Measurements from ENCODE around the gene CDCA4.
A peak's percentile ranks its signal among the peaks of the same experiment; 100 is the strongest.
"Not testable (repeated sequence)": the region's sequence is repeated elsewhere in the genome, so short reads cannot be mapped to it uniquely, and the experiment has no call there.

Gene CDCA4

GRCh38 chr14:105039458-105040205, 18.7 kb upstream of the CDCA4 start:
- no peak overlapping the region for H3K4me3 ChIP-seq (ENCODE audit: low read depth, low read length)
- DNase-seq (ENCODE audit: low read depth), result no peak

- H3K4me3 ChIP-seq (ENCODE audit: low read depth, low read length); DNase-seq (ENCODE audit: low read depth): not testable (repeated sequence)
These were observed 14.7 kb upstream of the CDCA4 start for GRCh38 chr14:105035616-105036015.

- no peak for DNase-seq (ENCODE audit: low read depth)
These were observed 13.6 kb upstream of the CDCA4 start for GRCh38 chr14:105034315-105035039.

GRCh38 chr14:105033412-105033900, 12.6 kb upstream of the CDCA4 start:
- DNase-seq (ENCODE audit: low read depth), result not testable (repeated sequence)
- peak overlapping the region; percentile 38 for H3K4me3 ChIP-seq (ENCODE audit: low read depth, low read length)

More at GRCh38 chr14:105034315-105035039, 13.6 kb upstream of the CDCA4 start:
- H3K4me3 ChIP-seq (ENCODE audit: low read depth, low read length), result no peak overlapping the region

GRCh38 chr14:105032451-105032901, 11.6 kb upstream of the CDCA4 start:
- not testable (repeated sequence) for H3K4me3 ChIP-seq (ENCODE audit: low read depth, low read length); DNase-seq (ENCODE audit: low read depth)

- no peak overlapping the region for H3K4me3 ChIP-seq (ENCODE audit: low read depth, low read length)
- DNase-seq (ENCODE audit: low read depth), result no peak
These were observed 10.0 kb upstream of the CDCA4 start for GRCh38 chr14:105030836-105031396.

GRCh38 chr14:105030194-105030593, 9.3 kb upstream of the CDCA4 start:
- no peak overlapping the region for H3K4me3 ChIP-seq (ENCODE audit: low read depth, low read length)
- no peak for DNase-seq (ENCODE audit: low read depth)

GRCh38 chr14:105029402-105029801, 8.5 kb upstream of the CDCA4 start:
- DNase-seq (ENCODE audit: low read depth), result no peak
- H3K4me3 ChIP-seq (ENCODE audit: low read depth, low read length), result no peak overlapping the region

GRCh38 chr14:105028251-105028927, 7.5 kb upstream of the CDCA4 start:
- DNase-seq (ENCODE audit: low read depth), result no peak
- H3K4me3 ChIP-seq (ENCODE audit: low read depth, low read length), result no peak overlapping the region

- not testable (repeated sequence) for DNase-seq (ENCODE audit: low read depth); H3K4me3 ChIP-seq (ENCODE audit: low read depth, low read length)
These were observed 6.8 kb upstream of the CDCA4 start for GRCh38 chr14:105027718-105028117.

- DNase-seq (ENCODE audit: low read depth), result no peak
- no peak overlapping the region for H3K4me3 ChIP-seq (ENCODE audit: low read depth, low read length)
These were observed 6.1 kb upstream of the CDCA4 start for GRCh38 chr14:105026802-105027563.

GRCh38 chr14:105026033-105026785, 5.3 kb upstream of the CDCA4 start:
- DNase-seq (ENCODE audit: low read depth), result peak; percentile 72
- H3K4me3 ChIP-seq (ENCODE audit: low read depth, low read length), result no peak overlapping the region

GRCh38 chr14:105025429-105025828, 4.5 kb upstream of the CDCA4 start:
- DNase-seq (ENCODE audit: low read depth), result no peak
- H3K4me3 ChIP-seq (ENCODE audit: low read depth, low read length), result no peak overlapping the region

- H3K4me3 ChIP-seq (ENCODE audit: low read depth, low read length), result no peak overlapping the region
- DNase-seq (ENCODE audit: low read depth), result peak; percentile 64
These were observed 3.1 kb upstream of the CDCA4 start for GRCh38 chr14:105023791-105024480.

GRCh38 chr14:105023144-105023543, 2.3 kb upstream of the CDCA4 start:
- H3K4me3 ChIP-seq (ENCODE audit: low read depth, low read length), result no peak overlapping the region
- no peak for DNase-seq (ENCODE audit: low read depth)

- no peak for DNase-seq (ENCODE audit: low read depth)
- peak overlapping the region; percentile 74 for H3K4me3 ChIP-seq (ENCODE audit: low read depth, low read length)
These were observed 1.4 kb upstream of the CDCA4 start for GRCh38 chr14:105022276-105022670.

- H3K4me3 ChIP-seq (ENCODE audit: low read depth, low read length), result peak overlapping the region; percentile 74
- no peak for DNase-seq (ENCODE audit: low read depth)
These were observed 883 bp upstream of the CDCA4 start for GRCh38 chr14:105021656-105022275.
